Liver (tissue), 9 donors: ENCODE data around the gene ASPHD2. TPM values are rescaled to one million over a fixed set of nuclear protein-coding genes. Genes with fewer than 3 reads are reported as not detected.

Experiments
- DNase-seq: peaks from one replicate; pipeline ENCODE4 v3.0.0-alpha.2; 2017; ENCODE audit warnings: low spot score
- H3K27ac ChIP-seq, 2 donors: one replicate each; pipeline ENCODE4 v1.7.0; 2013; ENCODE audit warnings: inconsistent platforms in 2 of 2, low read length in 2 of 2, control low read depth in 1 of 2, low read depth in 1 of 2, mild to moderate bottlenecking in 1 of 2
- H3K27me3 ChIP-seq, 4 donors: one replicate each; pipeline versions ENCODE4 v1.6.1 to v1.7.0; 2013; ENCODE audit warnings: low read length in 3 of 4, inconsistent platforms in 1 of 4, mild to moderate bottlenecking in 1 of 4, moderate library complexity in 1 of 4; ENCODE audit not compliant: control insufficient read depth in 4 of 4, insufficient read depth in 4 of 4
- H3K36me3 ChIP-seq, 4 donors: one replicate each; pipeline versions ENCODE4 v1.6.1 to v1.7.0; 2013; ENCODE audit warnings: low read length in 3 of 4, mild to moderate bottlenecking in 3 of 4, low read depth in 1 of 4, moderate library complexity in 1 of 4; ENCODE audit not compliant: control insufficient read depth in 4 of 4, insufficient read depth in 3 of 4
- H3K4me1 ChIP-seq, 4 donors: one replicate each; pipeline versions ENCODE4 v1.6.1 to v1.7.0; 2013; ENCODE audit warnings: low read length in 3 of 4, mild to moderate bottlenecking in 3 of 4, moderate library complexity in 1 of 4; ENCODE audit not compliant: control insufficient read depth in 4 of 4, insufficient read depth in 4 of 4
- H3K4me3 ChIP-seq, 3 donors: one replicate each; pipeline versions ENCODE4 v1.6.1 to v1.7.0; 2013; ENCODE audit warnings: low read length in 3 of 3, control low read depth in 1 of 3, low read depth in 1 of 3, mild to moderate bottlenecking in 1 of 3
- H3K9ac ChIP-seq, 2 donors: one replicate each; pipeline ENCODE4 v1.7.0; 2013; ENCODE audit warnings: low read length in 2 of 2, mild to moderate bottlenecking in 2 of 2, moderate library complexity in 2 of 2, control low read depth in 1 of 2, low read depth in 1 of 2
- H3K9me3 ChIP-seq, 4 donors: one replicate each; pipeline versions ENCODE4 v1.6.1 to v1.7.0; 2013; ENCODE audit warnings: low read length in 3 of 4; ENCODE audit not compliant: control insufficient read depth in 4 of 4
- CTCF ChIP-seq: fragments of 150-350 bp; IDR thresholded peaks from 2 replicates; pipeline ENCODE4 v1.5.1; 2017; ENCODE audit warnings: improper control_type of control experiment, low read depth, low read length; ENCODE audit not compliant: missing input control
- EGR1 ChIP-seq, 2 donors: IDR thresholded peaks; 2 replicates each; pipeline ENCODE4 v1.6.1; 2016 to 2018; ENCODE audit warnings: antibody characterized with exemption in 2 of 2, low read depth in 2 of 2
- FOXA1 ChIP-seq: IDR thresholded peaks from 2 replicates; pipeline ENCODE4 v1.6.1; 2016; ENCODE audit warnings: antibody characterized with exemption
- HNF4A ChIP-seq, 2 donors: conservative IDR thresholded peaks; 2 replicates each; pipeline ENCODE4 v1.6.1; 2016; ENCODE audit warnings: antibody characterized with exemption in 2 of 2, mild to moderate bottlenecking in 2 of 2
- REST ChIP-seq: IDR thresholded peaks from 2 replicates; pipeline ENCODE4 v1.6.1; 2016; ENCODE audit warnings: antibody characterized with exemption, mild to moderate bottlenecking
- RXRA ChIP-seq, 2 donors: IDR thresholded peaks; 2 replicates each; pipeline ENCODE4 v1.6.1; 2017 to 2018; ENCODE audit warnings: antibody characterized with exemption in 2 of 2, mild to moderate bottlenecking in 1 of 2
- ZBTB33 ChIP-seq: IDR thresholded peaks from 2 replicates; pipeline ENCODE4 v1.6.1; 2016; ENCODE audit warnings: antibody characterized with exemption
- WGBS: extraction: QIAGEN DNeasy Blood & Tissue Kit; methylation state at CpG from one replicate; pipeline ENCODE4 v1.1.7; 2013; 5-methylcytosine and 5-hydroxymethylcytosine counted together
- polyA plus RNA-seq, 2 donors: library from polyadenylated mRNA; stranded (reverse) in 1 of 2; unstranded in 1 of 2; fragments of 200-250 nt in 1 of 2; fragments of >200 nt in 1 of 2; fragmentation: Nextera tagmentation in 1 of 2; extraction: Ambion mirVana in 1 of 2; gene quantifications; one replicate each; pipeline versions ENCODE4 v1.2.1 to v1.2.3, GENCODE V29; 2013 to 2015
- total RNA-seq, 2 donors: library from RNA; depleted of rRNA; stranded (reverse); fragments of >200 nt; gene quantifications; one replicate each; pipeline ENCODE4 v1.2.3, GENCODE V29; 2014
- donor health status: healthy.
- donor health status: healthy.
- donor health status: healthy.
- donor health status: healthy.
- donor health status: healthy.

ASPHD2 gene
- total and polyA plus RNA-seq, 4 donors = 0.12 to 0.47 (median 0.18) TPM

- H3K4me1 ChIP-seq = no peaks in the 10 kb centered on the region
- DNase-seq = no peak
- WGBS = 84% methylated on average over 8 of the region's 8 CpGs
Observed at GRCh38 chr22:26444777-26445176, 15.7 kb downstream of the ASPHD2 start.

More at GRCh38 chr22:26444777-26445176, 15.7 kb downstream of the ASPHD2 start:
- H3K36me3 ChIP-seq = peaks cover 0 to under 1% (median 0%) of the 10 kb centered on the region in 4 donors
- no peaks in the 10 kb centered on the region for H3K9me3 ChIP-seq
- H3K9ac ChIP-seq = no peak overlapping the region
- no peak overlapping the region for H3K4me3 ChIP-seq
- no peak for TF ChIP-seq CTCF
- TF ChIP-seq ZBTB33 = no peak
- TF ChIP-seq EGR1 (IDR thresholded peaks at IDR 0.05; ENCODE audit: low read depth in 2 of 2) = no peak
- TF ChIP-seq HNF4A (conservative IDR thresholded peaks at IDR 0.05) = no peak
- TF ChIP-seq RXRA (IDR thresholded peaks at IDR 0.05) = no peak
- no peak for TF ChIP-seq FOXA1
- no peak for TF ChIP-seq REST
- no peak overlapping the region for H3K27ac ChIP-seq
- no peaks in the 10 kb centered on the region for H3K27me3 ChIP-seq
